Activated naive CD4-positive, alpha-beta T cell treated with anti-CD3 and anti-CD28 coated beads, Interleukin-2, amount 50 U/mL, for 24 hours (primary cell): ENCODE measurements around the gene UHMK1.

ENCODE experiments used
- H3K27ac Mint-ChIP-seq: one replicate; pipeline ENCODE4 v1.8.0; 2021; ENCODE audit warnings: mild to moderate bottlenecking, mixed read lengths
- H3K27me3 Mint-ChIP-seq: one replicate; pipeline ENCODE4 v1.8.0; 2021; ENCODE audit warnings: mixed read lengths
- H3K36me3 Mint-ChIP-seq: one replicate; pipeline ENCODE4 v1.8.0; 2021; ENCODE audit warnings: mixed read lengths
- H3K4me1 Mint-ChIP-seq: one replicate; pipeline ENCODE4 v1.8.0; 2021; ENCODE audit warnings: mixed read lengths
- H3K4me3 Mint-ChIP-seq: one replicate; pipeline ENCODE4 v1.8.0; 2021; ENCODE audit warnings: mild to moderate bottlenecking, mixed read lengths
- H3K9me3 Mint-ChIP-seq: one replicate; pipeline ENCODE4 v1.8.0; 2021; ENCODE audit warnings: mixed read lengths

Gene UHMK1

DNA sequence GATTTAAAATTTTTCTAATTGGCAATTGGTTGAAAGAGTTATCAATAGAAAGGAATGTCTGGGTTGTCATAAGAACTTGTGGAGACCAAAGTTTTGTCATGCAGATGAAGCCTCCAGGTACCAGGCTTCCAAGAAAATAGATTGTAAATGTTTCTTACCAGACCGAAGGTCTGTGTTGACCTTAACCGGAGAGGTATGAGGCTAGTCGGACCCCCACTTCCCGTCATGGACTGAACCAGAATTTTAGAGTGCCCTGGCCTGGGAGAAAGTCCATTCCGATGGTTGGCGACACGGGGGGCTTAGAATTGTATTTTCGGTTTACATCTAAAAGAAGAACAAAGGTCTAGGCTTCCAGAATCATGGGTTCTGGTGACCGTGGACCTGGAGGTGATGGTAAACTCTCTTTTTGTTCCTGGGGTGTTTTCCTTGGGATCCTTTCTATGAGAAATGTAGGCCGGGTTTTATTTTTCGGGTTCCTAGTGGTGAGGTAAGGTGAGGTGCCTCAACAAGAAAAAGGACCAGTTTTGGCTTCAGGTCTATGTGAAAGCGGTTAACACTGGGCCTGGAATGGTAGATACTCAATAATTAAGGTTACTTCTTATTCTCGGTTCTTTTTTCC is 405 bp upstream of the UHMK1 start:
- H3K27ac Mint-ChIP-seq, result peak overlapping the region; percentile 96
- no peaks in the 10 kb centered on the region for H3K27me3 Mint-ChIP-seq
- peaks cover 34% of the 10 kb centered on the region for H3K4me1 Mint-ChIP-seq
- no peaks in the 10 kb centered on the region for H3K9me3 Mint-ChIP-seq
- H3K4me3 Mint-ChIP-seq, result peak overlapping the region; percentile 98
- H3K36me3 Mint-ChIP-seq, result peaks cover 2% of the 10 kb centered on the region

DNA sequence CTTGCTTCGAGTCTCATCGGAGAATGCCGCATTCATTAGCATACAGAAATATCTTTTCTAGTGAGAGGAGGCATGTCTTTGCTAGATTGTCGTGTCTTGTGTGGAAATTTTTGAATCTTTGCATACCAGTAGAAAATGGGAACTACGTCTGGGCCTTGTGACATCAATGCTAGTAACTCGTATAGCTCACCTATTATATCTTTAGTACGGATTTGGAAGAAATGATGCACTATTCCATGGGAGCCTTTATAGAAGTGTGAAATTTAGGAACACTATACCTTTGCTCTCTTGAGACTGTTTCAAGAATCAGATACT is 835 bp downstream of the UHMK1 start:
- Mint-ChIP-seq H3K27me3 (no peaks in the 10 kb centered on the region), H3K4me3 (peak overlapping the region; percentile 98), H3K4me1 (peaks cover 37% of the 10 kb centered on the region), H3K9me3 (no peaks in the 10 kb centered on the region), H3K36me3 (peaks cover 2% of the 10 kb centered on the region), H3K27ac (peak overlapping the region; percentile 92)

DNA sequence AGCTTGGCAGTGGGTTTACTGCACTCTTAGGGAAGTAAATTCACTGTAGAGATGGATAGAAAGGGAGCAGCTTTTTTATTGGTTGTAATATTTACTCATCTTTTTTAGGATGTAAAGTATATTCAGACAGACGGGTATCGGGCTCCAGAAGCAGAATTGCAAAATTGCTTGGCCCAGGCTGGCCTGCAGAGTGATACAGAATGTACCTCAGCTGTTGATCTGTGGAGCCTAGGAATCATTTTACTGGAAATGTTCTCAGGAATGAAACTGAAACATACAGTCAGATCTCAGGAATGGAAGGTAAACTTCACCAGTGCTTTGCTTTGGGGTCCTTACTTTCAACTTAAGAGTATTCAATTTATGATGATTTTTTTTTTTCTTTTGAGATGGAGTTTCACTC is 3.2 kb downstream of the UHMK1 start:
- H3K27me3 Mint-ChIP-seq, result no peaks in the 10 kb centered on the region
- peaks cover 4% of the 10 kb centered on the region for H3K36me3 Mint-ChIP-seq
- H3K4me1 Mint-ChIP-seq, result peaks cover 38% of the 10 kb centered on the region
- no peak overlapping the region for H3K4me3 Mint-ChIP-seq
- no peak overlapping the region for H3K27ac Mint-ChIP-seq
- H3K9me3 Mint-ChIP-seq, result no peaks in the 10 kb centered on the region

DNA sequence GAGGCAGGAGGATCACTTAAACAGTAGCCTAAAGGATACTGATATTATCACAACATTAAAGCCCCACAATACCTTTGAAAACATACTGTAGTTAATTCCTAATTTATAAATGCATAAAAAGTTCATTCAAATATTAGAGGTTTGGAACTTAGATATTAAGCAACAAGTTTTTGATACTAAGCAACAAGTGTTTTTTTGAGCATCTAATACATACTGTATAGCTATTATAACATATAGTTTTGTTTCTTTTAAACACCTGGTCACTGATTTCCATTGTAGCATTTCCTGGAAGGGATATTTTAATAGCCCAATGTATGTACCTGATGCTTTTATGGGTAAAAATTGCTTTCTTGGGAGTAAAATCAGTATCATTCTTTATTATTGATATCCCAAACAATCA is 4.5 kb downstream of the UHMK1 start:
- no peaks in the 10 kb centered on the region for H3K9me3 Mint-ChIP-seq
- H3K27ac Mint-ChIP-seq, result no peak overlapping the region
- peaks cover 6% of the 10 kb centered on the region for H3K36me3 Mint-ChIP-seq
- peaks cover 35% of the 10 kb centered on the region for H3K4me1 Mint-ChIP-seq
- H3K27me3 Mint-ChIP-seq, result no peaks in the 10 kb centered on the region
- H3K4me3 Mint-ChIP-seq, result no peak overlapping the region

DNA sequence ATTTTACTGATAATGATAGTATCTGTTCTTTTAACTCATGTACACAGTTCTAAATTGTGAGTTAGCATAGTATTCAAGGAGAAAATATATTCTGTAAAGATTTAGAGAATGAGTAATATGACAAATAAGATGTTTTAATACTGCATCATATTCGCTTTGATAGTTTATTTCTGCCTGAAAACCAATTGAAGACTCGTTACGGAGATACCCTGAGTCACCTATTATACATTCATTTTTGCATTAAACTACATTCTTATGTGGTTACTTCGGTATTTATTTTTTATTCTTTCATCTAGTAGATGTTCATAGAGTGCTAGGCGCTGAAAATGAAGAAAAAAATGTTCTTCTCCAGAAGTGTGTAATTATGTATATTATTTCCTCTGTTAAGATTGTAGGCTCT is 5.3 kb downstream of the UHMK1 start:
- H3K9me3 Mint-ChIP-seq, result no peaks in the 10 kb centered on the region
- H3K27me3 Mint-ChIP-seq, result no peaks in the 10 kb centered on the region
- peaks cover 8% of the 10 kb centered on the region for H3K36me3 Mint-ChIP-seq
- peaks cover 32% of the 10 kb centered on the region for H3K4me1 Mint-ChIP-seq
- no peak overlapping the region for H3K27ac Mint-ChIP-seq
- H3K4me3 Mint-ChIP-seq, result no peak overlapping the region

DNA sequence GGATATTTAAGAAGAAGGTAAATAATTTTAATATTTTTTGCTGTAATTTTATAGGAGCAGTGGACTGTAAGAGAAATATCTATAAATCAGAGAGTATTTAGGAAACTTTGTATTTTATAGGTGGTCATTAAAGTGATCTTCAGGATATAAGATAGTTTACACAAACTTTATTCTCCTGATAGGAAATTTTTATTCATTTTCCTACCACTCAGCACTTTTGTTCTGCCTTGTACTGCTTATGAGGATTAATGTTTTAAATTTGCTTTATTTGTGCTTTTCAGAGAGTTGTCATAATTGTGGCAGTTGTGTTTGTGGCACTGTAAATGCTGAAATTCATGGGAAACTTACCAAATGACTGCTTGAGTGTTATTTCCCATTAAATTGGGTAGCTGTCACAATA is 29.7 kb downstream of the UHMK1 start:
- H3K9me3 Mint-ChIP-seq, result no peaks in the 10 kb centered on the region
- H3K27ac Mint-ChIP-seq, result no peak overlapping the region
- H3K4me3 Mint-ChIP-seq, result no peak overlapping the region
- no peaks in the 10 kb centered on the region for H3K4me1 Mint-ChIP-seq
- no peaks in the 10 kb centered on the region for H3K27me3 Mint-ChIP-seq
- peaks cover 24% of the 10 kb centered on the region for H3K36me3 Mint-ChIP-seq

DNA sequence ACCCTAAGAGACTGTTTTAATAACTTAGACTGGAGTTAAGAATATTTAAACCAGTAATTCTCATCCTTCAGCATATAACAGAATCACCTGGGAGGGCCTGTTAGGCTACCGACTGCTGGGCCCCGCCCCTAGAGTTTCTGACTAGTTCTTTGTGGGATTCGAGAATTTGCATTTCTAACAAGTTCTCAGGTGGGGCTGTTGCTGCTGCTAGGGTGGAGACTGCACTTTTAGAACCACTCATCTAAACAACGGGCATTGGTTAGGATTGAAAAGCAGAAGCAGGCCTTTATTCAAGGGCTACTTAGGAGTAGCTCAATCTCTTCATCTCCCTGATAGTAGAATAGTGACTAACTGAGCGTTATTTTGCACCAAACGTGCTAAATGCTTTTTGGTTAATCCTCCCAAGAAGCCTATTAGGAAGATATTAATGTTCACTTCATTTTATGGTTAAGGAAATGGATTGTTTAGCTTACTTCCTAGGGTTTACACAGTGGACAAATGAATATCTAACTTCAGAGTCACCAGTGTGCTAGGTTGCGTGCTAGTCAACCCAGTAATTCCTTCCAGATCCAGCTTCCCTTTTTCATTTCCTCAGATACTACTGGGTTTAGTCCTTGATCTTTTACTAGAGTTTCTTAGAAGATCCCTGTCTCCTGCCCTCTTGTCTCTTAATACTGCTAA is 32.8 kb downstream of the UHMK1 start:
- H3K27ac Mint-ChIP-seq, result no peak overlapping the region

DNA sequence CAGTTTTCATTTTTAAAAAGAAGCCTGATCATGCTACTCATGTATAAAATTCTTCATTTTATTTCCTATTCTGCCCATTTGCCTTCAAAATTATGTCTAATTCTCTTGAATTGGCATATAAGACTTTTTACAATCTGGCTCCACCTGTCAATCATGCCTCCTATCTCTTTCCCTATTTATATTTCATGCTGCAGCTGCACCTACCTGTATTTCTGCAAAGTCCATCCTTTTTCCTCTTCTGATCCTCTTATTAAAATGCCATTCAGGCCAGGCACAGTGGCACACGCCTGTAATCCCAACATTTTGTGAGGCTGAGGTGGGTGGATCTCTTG is 33.3 kb downstream of the UHMK1 start:
- H3K36me3 Mint-ChIP-seq, result peaks cover 12% of the 10 kb centered on the region
- H3K27ac Mint-ChIP-seq, result no peak overlapping the region
- H3K9me3 Mint-ChIP-seq, result no peaks in the 10 kb centered on the region
- no peaks in the 10 kb centered on the region for H3K4me1 Mint-ChIP-seq
- no peak overlapping the region for H3K4me3 Mint-ChIP-seq
- H3K27me3 Mint-ChIP-seq, result no peaks in the 10 kb centered on the region

More for the DNA sequence above, 32.8 kb downstream of the UHMK1 start:
- Mint-ChIP-seq H3K4me3 (no peak overlapping the region), H3K36me3 (peaks cover 13% of the 10 kb centered on the region), H3K27me3 (no peaks in the 10 kb centered on the region), H3K9me3 (no peaks in the 10 kb centered on the region), H3K4me1 (no peaks in the 10 kb centered on the region)

DNA sequence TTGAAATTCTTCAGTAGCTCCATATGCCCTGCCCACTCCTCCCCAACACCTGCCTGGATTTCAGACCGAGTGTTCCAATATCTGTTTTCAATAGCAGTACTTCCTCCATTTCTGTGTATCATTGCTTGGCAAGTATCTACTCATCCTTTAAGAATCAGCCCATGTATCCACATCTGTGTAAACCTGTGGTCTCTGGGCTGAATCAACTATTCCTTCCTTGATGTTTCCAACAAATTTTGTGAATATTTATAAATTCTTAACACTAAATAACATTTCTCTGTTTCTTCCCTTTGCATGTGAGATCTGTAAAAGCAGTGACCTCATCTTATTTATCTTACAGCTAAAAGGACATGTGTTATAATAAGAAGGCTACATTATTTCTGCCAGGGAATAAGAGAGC is 37.9 kb downstream of the UHMK1 start:
- Mint-ChIP-seq H3K27ac (no peak overlapping the region), H3K4me1 (no peaks in the 10 kb centered on the region)

DNA sequence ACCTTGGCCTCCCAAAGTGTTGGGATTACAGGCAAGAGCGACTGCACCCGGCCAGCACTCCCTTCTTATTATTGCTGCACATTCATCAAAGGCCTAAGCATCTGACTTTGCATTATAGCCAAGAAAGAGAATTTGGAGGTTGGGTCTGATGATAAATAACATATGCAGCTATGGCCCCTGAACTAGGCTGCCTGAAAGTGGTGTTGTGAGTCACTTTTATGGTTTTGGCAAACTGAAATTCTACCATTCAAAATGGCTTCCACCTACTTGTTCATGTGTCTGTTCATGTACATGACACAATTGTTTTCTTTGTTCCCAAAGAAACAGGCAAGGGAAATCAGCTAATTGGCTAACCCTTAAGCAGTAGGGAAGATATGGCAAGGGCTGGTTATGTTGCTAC is 38.9 kb downstream of the UHMK1 start:
- Mint-ChIP-seq H3K27me3 (no peaks in the 10 kb centered on the region), H3K27ac (no peak overlapping the region), H3K36me3 (peaks cover 3% of the 10 kb centered on the region), H3K4me3 (no peak overlapping the region), H3K4me1 (no peaks in the 10 kb centered on the region), H3K9me3 (no peaks in the 10 kb centered on the region)

More for the DNA sequence above, 37.9 kb downstream of the UHMK1 start:
- H3K27me3 Mint-ChIP-seq, result no peaks in the 10 kb centered on the region
- peaks cover 3% of the 10 kb centered on the region for H3K36me3 Mint-ChIP-seq
- no peaks in the 10 kb centered on the region for H3K9me3 Mint-ChIP-seq
- H3K4me3 Mint-ChIP-seq, result no peak overlapping the region

DNA sequence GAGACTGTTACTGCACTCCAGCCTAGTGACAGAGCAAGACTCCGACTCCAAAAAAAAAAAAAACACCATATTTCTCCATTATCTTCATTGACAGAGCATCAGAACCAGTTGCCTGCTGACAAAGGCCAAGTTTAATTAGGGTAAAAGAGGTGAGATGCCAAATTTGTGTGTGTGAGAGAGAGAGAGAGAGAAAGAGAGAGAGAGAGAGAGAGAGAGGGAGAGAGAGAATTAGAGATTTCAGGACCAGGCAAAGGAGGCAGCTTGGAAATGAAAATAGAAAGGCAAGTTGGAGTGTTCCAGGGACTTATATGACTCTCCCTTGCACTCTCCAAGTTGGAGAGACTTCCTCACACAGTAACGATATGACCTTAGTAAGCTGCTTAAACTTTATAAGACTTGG is 39.6 kb downstream of the UHMK1 start:
- H3K9me3 Mint-ChIP-seq, result no peaks in the 10 kb centered on the region
- H3K27me3 Mint-ChIP-seq, result no peaks in the 10 kb centered on the region
- peaks cover 3% of the 10 kb centered on the region for H3K36me3 Mint-ChIP-seq
- no peak overlapping the region for H3K27ac Mint-ChIP-seq
- no peaks in the 10 kb centered on the region for H3K4me1 Mint-ChIP-seq
- no peak overlapping the region for H3K4me3 Mint-ChIP-seq

DNA sequence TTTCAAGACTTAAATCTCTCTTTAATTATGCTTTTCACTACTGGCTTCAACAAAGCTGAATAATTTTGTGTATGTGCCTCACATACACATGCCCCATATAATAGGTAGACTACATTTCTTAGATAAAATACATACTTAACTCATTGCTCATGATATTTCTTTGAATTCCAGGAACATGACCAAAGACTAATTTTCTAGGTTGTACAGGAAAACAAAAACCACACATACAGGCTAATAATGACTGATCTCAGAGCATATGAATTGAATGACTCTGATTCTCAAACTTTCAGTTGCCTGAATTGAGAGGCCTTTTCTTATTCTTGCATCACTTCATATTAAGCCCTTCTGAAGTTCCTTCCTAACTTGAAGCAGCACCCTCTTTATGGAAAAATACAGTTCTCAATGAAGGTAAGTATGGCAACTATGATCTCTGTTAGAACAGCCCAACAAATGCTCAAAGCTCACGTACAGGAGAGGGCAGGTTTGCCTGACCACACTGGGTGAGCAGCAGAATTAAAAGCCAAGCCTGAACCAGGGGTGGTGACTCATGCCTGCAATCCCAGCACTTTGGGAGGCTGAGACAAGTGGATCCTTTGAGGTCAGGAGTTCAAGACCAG is 41.3 kb downstream of the UHMK1 start:
- H3K27ac Mint-ChIP-seq, result no peak overlapping the region
- no peaks in the 10 kb centered on the region for H3K27me3 Mint-ChIP-seq
- H3K36me3 Mint-ChIP-seq, result peaks cover 3% of the 10 kb centered on the region
- H3K4me1 Mint-ChIP-seq, result no peaks in the 10 kb centered on the region
- H3K9me3 Mint-ChIP-seq, result no peaks in the 10 kb centered on the region
- no peak overlapping the region for H3K4me3 Mint-ChIP-seq

DNA sequence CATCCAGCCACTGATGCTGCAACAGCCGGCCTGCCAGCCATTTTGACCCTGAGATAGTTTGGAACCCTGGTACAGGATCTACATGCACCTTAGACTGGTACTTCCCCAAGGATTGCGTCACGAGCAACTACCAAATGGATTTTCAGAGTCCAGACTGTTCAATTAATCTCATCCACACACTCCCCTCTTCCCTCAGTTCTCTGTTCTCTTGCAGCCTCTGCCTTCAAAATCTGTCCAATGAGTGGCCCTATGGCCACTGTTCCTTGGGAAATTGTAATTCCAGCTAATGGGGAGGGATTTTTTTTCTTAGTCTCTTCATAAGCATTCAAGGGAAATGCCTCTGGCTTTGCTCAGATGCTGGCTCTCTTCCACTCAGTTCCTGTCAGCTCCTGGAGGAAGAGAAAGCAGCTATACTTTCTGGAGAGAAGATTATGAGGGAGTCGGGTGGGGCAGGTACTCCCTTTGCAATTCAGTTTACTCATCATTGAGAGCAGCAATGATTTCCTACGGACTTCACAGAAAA is 44.1 kb downstream of the UHMK1 start:
- Mint-ChIP-seq H3K27ac (no peak overlapping the region), H3K4me3 (no peak overlapping the region), H3K36me3 (peaks cover 3% of the 10 kb centered on the region), H3K4me1 (no peaks in the 10 kb centered on the region), H3K27me3 (no peaks in the 10 kb centered on the region), H3K9me3 (no peaks in the 10 kb centered on the region)

DNA sequence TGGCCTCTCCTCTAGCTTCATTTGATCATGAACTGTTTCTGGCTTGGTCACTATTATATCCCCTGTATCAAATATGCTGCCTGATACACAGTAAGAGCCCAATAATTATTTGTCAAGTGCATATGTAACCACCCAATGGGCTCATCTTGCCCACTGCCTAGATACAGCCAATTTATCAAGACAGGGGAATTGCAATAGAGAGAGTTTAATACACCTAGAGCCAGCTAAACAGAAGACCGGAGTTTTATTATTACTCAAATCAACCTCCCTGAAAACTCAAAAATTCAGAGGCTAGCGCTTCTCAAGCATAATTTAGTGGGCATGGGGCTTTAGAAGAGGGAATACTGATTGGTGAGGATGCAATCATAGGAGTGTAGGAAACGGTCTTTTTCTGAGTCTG is 45.6 kb downstream of the UHMK1 start:
- no peaks in the 10 kb centered on the region for H3K9me3 Mint-ChIP-seq
- no peak overlapping the region for H3K4me3 Mint-ChIP-seq
- no peaks in the 10 kb centered on the region for H3K27me3 Mint-ChIP-seq
- no peaks in the 10 kb centered on the region for H3K4me1 Mint-ChIP-seq
- no peak overlapping the region for H3K27ac Mint-ChIP-seq
- peaks cover 3% of the 10 kb centered on the region for H3K36me3 Mint-ChIP-seq

DNA sequence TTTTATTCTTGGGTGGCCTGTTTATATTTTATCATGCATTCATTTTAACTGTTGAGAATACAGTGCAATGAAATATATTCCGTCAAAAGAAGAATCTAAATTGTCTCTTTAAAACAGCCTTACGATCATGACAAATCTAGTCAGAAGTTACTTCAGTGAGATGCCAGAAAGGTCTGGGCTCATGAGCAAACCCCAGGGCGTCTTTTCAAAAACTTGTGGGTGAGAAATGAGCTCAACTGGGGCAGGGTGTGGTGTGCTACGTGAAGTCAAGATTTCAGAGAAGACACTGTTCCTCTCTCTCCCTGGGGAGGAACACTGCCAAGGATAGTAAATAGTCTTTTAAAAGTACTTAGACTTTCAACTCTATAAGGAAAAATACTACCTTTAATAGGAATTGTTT is 50.6 kb downstream of the UHMK1 start:
- H3K27me3 Mint-ChIP-seq, result no peaks in the 10 kb centered on the region
- no peak overlapping the region for H3K27ac Mint-ChIP-seq
- H3K4me3 Mint-ChIP-seq, result no peak overlapping the region
- H3K9me3 Mint-ChIP-seq, result no peaks in the 10 kb centered on the region
- no peaks in the 10 kb centered on the region for H3K36me3 Mint-ChIP-seq
- H3K4me1 Mint-ChIP-seq, result no peaks in the 10 kb centered on the region

DNA sequence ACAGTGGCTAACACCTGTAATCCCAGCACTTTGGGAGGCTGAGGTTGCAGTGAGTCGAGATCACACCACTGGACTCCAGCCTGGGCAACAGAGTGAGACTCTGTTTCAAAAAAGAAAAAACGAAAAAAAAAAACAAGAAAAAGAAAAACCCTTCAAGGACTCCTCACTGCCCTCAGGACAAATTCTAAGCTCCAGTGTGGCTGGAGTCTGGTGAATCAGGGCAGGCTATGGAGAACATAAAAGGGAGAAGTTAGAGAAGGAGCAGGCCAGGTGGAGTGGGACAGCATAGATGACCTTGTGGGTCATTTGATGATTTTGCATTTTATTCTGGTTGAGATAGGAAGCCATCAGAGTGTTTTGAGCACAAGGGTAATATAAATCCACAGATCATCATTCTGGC is 51.4 kb downstream of the UHMK1 start:
- Mint-ChIP-seq H3K9me3 (no peaks in the 10 kb centered on the region), H3K4me3 (no peak overlapping the region), H3K27ac (no peak overlapping the region), H3K36me3 (no peaks in the 10 kb centered on the region), H3K27me3 (no peaks in the 10 kb centered on the region), H3K4me1 (no peaks in the 10 kb centered on the region)
